AG04450 (cell line): ENCODE measurements around the gene JADE2. TPM values are rescaled to one million over a fixed set of nuclear protein-coding genes. Genes with fewer than 3 reads are reported as not detected.

ENCODE experiments used
- CTCF ChIA-PET: fragments of 300-600, 350-600 bp; formaldehyde crosslinking; extraction: SDS; loops from one replicate; lab custom pipeline; 2022; ENCODE audit warnings: antibody characterized with exemption, inconsistent platforms; lab: Charles Lee
- POLR2A ChIA-PET: fragments of 350-600 bp; formaldehyde crosslinking; extraction: SDS; loops from one replicate; lab custom pipeline; 2021; ENCODE audit warnings: antibody characterized with exemption, inconsistent platforms; lab: Yijun Ruan, JAX
- DNase-seq: peaks from one replicate; pipeline ENCODE4 v3.0.0-alpha.2; 2011; ENCODE audit warnings: low read depth, low spot score
- H3K27ac ChIP-seq: one replicate; pipeline ENCODE4 v1.5.1; 2012; ENCODE audit warnings: low read depth, low read length, control low read depth
- H3K27me3 ChIP-seq: one replicate; pipeline ENCODE4 v1.6.0; 2012; ENCODE audit warnings: low read length; ENCODE audit not compliant: control insufficient read depth, insufficient read depth
- H3K4me3 ChIP-seq: 2 replicates; pipeline ENCODE4 v1.5.1; 2011; ENCODE audit warnings: mild to moderate bottlenecking, low read depth, low read length, control low read depth
- H3K9me3 ChIP-seq: 2 replicates; pipeline ENCODE4 v1.5.1; 2012; ENCODE audit warnings: low read length; ENCODE audit not compliant: control insufficient read depth, insufficient read depth
- polyA plus RNA-seq: library from polyadenylated mRNA; depleted of rRNA; stranded (reverse); fragments of >200 nt; gene quantifications from 2 replicates; pipeline ENCODE4 v1.2.3, GENCODE V29; 2011
- TF ChIP-seq, protein P1 (sequence below): IDR thresholded peaks from 2 replicates; pipeline ENCODE4 v1.5.1; 2011; ENCODE audit warnings: low read depth, low read length, control low read depth, inconsistent platforms

Gene JADE2
- polyA plus RNA-seq, 1 experiment = 13.2 TPM

DNA sequence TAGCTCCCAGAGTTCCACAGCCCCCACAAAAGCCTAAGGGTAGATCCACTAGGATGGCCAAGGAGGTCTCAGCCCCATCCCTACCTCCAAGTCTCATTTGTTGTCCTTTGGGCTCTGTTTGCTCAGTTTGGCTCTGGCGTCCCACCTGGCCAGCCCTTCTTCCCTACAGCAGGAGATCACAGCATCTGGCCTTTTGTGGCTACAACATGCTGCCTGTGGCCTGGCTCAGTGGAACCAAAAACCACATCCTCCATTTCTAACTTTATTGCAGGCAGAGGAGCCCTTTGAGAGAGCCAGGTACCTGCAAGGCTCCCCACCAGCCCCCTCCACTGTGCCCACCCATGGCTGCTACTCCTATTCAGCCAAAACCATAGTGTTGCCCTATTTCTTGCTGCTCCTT lies 11.4 kb downstream of the JADE2 start:
- TF ChIP-seq, protein P1, sequence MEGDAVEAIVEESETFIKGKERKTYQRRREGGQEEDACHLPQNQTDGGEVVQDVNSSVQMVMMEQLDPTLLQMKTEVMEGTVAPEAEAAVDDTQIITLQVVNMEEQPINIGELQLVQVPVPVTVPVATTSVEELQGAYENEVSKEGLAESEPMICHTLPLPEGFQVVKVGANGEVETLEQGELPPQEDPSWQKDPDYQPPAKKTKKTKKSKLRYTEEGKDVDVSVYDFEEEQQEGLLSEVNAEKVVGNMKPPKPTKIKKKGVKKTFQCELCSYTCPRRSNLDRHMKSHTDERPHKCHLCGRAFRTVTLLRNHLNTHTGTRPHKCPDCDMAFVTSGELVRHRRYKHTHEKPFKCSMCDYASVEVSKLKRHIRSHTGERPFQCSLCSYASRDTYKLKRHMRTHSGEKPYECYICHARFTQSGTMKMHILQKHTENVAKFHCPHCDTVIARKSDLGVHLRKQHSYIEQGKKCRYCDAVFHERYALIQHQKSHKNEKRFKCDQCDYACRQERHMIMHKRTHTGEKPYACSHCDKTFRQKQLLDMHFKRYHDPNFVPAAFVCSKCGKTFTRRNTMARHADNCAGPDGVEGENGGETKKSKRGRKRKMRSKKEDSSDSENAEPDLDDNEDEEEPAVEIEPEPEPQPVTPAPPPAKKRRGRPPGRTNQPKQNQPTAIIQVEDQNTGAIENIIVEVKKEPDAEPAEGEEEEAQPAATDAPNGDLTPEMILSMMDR = no peak
- H3K4me3 ChIP-seq = no peak overlapping the region
- no peak for DNase-seq
- H3K27ac ChIP-seq = no peak overlapping the region
- H3K9me3 ChIP-seq = no peaks in the 10 kb centered on the region
- CTCF ChIA-PET = interaction anchor here (1.6 kb wide), 1 partner anchor 10 kb away, joined by 5 read pairs; no protein-coding TSS in a partner anchor
- POLR2A ChIA-PET = no interaction called here
- no peaks in the 10 kb centered on the region for H3K27me3 ChIP-seq

DNA sequence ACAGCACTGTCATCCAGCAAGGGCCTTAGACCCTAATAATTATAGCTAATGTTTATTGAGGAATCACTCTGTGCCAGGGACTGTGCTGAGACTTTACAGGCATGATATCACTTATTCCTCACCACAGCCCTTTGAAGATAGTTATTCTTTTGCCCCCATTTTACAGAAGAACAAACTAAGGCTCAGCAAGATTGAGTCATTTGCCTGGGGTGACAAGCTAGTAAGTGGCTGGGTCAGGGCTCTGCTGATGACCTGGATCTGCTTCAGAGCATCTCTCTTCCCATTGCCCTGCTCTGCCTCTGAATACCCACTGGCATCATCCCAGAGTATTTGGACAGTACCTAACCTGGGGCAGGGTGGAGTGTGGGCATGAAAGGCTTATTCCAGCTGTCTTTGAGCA lies 11.8 kb downstream of the JADE2 start:
- Histone ChIP-seq H3K27ac (no peak overlapping the region), H3K4me3 (no peak overlapping the region), H3K9me3 (no peaks in the 10 kb centered on the region), H3K27me3 (no peaks in the 10 kb centered on the region)
- no peak for DNase-seq
- ChIA-PET POLR2A (no interaction called here), CTCF (interaction anchor here (1.6 kb wide), 1 partner anchor 10 kb away, joined by 5 read pairs; no protein-coding TSS in a partner anchor)
- TF ChIP-seq, protein P1 = no peak

DNA sequence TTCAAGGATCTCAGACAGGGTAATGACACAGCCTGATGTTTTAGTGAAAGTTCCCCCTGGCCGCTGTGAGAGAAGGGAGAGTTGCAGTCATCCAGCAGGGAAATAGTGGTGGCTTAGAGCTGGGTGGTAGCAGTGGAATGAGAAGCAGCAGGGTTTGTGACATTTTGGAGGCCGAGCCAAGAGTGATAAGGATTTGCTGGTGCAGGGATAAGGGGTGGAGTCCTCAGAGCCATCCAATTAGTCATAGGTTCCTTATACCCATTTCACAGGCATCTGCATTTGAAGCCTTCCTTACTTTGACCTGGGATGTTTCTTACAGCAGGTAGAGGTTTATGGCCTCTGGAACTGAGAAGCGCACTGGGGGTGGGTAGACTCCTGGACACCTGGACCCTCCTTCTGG lies 12.8 kb downstream of the JADE2 start:
- CTCF ChIA-PET = no interaction called here
- no peak overlapping the region for H3K4me3 ChIP-seq
- H3K27me3 ChIP-seq = no peaks in the 10 kb centered on the region
- H3K27ac ChIP-seq = no peak overlapping the region
- no peak for DNase-seq
- no peaks in the 10 kb centered on the region for H3K9me3 ChIP-seq
- POLR2A ChIA-PET = interaction anchor here (0.6 kb wide), 1 partner anchor 8 kb away, joined by 4 read pairs; no protein-coding TSS in a partner anchor
- TF ChIP-seq, protein P1 = no peak

DNA sequence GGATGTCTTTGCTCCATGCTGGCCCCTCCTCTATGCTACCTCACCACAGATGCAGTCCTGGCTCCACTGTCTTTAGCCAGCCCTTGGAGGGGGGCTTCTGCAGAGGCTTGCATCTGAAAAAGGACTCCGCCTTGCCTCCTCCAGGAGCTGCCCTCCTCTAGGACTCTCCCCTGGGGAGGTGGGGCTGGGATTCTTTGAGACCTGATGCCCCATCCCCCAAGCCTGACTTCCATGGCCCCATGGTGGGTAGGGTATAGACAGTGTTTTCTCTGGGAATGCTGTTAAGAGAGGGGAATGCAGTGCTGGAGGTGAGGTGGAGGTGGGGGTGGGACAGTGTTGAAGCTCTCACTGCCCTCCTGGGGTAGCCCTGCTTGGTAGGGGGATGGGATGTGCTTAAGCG lies 14.3 kb downstream of the JADE2 start:
- Histone ChIP-seq H3K9me3 (no peaks in the 10 kb centered on the region), H3K27me3 (no peaks in the 10 kb centered on the region), H3K27ac (peak overlapping the region; percentile 11), H3K4me3 (no peak overlapping the region)
- TF ChIP-seq, protein P1 = no peak
- ChIA-PET CTCF (no interaction called here), POLR2A (no interaction called here)
- DNase-seq = no peak

DNA sequence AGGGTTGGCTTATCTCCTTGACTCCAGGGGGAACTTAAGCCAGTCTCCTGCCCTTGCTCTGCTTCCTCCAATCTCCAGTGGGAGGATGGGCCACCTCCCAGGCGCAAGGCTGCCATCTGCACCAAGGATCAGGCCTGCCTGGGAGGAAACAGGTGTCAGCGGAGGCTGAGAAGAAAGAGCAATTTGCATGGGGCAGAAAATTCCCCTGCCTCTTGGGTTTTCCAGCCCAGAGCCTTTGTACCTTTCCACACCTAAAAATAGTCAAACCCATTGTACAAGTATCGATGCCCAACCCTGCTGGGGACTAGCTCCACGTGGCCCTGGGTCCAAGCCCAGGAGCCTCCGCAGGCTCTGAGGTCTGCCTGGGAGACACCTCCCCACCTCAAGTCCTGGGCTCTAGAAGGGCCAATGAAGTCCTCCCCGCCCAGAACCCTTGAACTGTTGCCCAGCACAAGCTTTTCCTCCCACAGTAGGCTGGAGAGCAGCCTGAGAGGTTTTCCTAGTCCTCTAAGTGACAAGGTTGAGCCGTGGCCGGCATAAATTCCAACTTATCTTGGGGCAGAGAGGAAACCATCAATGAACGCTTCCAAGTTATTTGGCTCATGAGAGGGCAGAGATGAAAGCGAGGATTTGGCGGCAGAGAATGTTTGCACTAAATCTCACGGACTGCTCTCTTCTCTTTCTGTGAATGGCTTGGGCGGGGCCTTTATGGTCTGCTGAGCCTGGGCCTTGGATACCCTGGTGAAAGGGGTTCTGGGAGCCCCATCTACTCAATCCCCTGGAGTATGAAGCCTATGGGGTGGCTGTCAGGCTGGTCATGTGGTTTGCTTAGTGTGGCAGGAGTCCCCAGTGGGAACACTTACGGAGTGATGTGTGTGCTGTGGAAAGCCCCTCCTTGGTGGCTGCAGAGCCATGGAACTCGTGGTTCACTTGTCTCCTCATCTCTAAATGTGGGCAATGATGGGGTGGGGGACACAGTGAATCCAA lies 15.6 kb downstream of the JADE2 start:
- DNase-seq = no peak
- H3K9me3 ChIP-seq = no peaks in the 10 kb centered on the region
- CTCF ChIA-PET = interaction anchor here (0.6 to 1.4 kb wide), 6 partner anchors 13 to 130 kb away, joined by 3 to 7 read pairs (median 5); partner anchors contain the start of gene CDKN2AIPNL
- TF ChIP-seq, protein P1 = no peak
- POLR2A ChIA-PET = interaction anchor here (0.6 kb wide), 1 partner anchor 10 kb away, joined by 13 read pairs; no protein-coding TSS in a partner anchor
- no peak overlapping the region for H3K27ac ChIP-seq
- no peak overlapping the region for H3K4me3 ChIP-seq
- H3K27me3 ChIP-seq = no peaks in the 10 kb centered on the region
